ENCODE data around the gene GPR55. TPM values are rescaled to one million over a fixed set of nuclear protein-coding genes. Genes with fewer than 3 reads are reported as not detected.
"Not testable (repeated sequence)": the region's sequence is repeated elsewhere in the genome, so short reads cannot be mapped to it uniquely, and the experiment has no call there.

The GPR55 gene
- total and polyA plus RNA-seq, 10 of the 15 experiments (the other 5 are each of a cell fraction or from before 2014, with no cell fraction given), result 2.1 to 30.1 (median 16.2) TPM

GRCh38 chr2:230936243-230936642 is 11.2 kb upstream of the GPR55 start:
- 38% methylated on average over 6 of the region's 6 CpGs for WGBS (ENCODE audit: insufficient coverage, insufficient replicate concordance, low lambda C conversion rate, missing lambda C conversion rate)
- intact Hi-C loops (cut with micrococcal nuclease; ENCODE audit: unreplicated experiment); in situ Hi-C loops (cut with MboI); SMC1A ChIA-PET (ENCODE audit: uncharacterized antibody, unreplicated experiment); DNase-seq (ENCODE audit: low read depth, low spot score); H2AFZ ChIP-seq (ENCODE audit: control insufficient read depth, low read depth, low read length); H4K20me1 ChIP-seq (ENCODE audit: control insufficient read depth, insufficient read depth); H3K36me3 ChIP-seq (ENCODE audit: control insufficient read depth in 2 of 2, insufficient read depth in 2 of 2, low read length in 1 of 2); H3K9ac ChIP-seq (ENCODE audit: control insufficient read depth, insufficient read depth, low read length); H3K79me2 ChIP-seq (ENCODE audit: control insufficient read depth, insufficient read depth, low read length); FAIRE-seq; H3K27ac ChIP-seq (ENCODE audit: control insufficient read depth, insufficient read depth); RAD21 ChIA-PET (ENCODE audit: unreplicated experiment); ATAC-seq; POLR2A ChIA-PET; H3K27me3 ChIP-seq (replicated peaks in 1 of 2; ENCODE audit: control insufficient read depth in 2 of 2, insufficient read depth in 2 of 2, low read length in 1 of 2); H3K4me2 ChIP-seq (ENCODE audit: control insufficient read depth, insufficient read depth); H3K4me1 ChIP-seq (ENCODE audit: control insufficient read depth, insufficient read depth, low read length); H3K4me3 ChIP-seq; BruUV-seq (replicated peaks): not testable (repeated sequence)
- 0 out of 2 replicates have a peak, but pooled peaks have one; percentile 52 for TF ChIP-seq CBX5 (IDR thresholded peaks at IDR 0.05; ENCODE audit: low read depth)
- peaks cover 20% of the 10 kb centered on the region for H3K9me3 ChIP-seq (replicated peaks; ENCODE audit: control insufficient read depth, insufficient read depth, low read length)
- CTCF ChIA-PET, result interaction anchor here (28.4 kb wide), 1 partner anchor 49 kb away, joined by 372 read pairs; no protein-coding TSS in a partner anchor

GRCh38 chr2:230935130-230935430 is 10.0 kb upstream of the GPR55 start:
- Histone ChIP-seq H3K9me3 (replicated peaks; ENCODE audit: control insufficient read depth, insufficient read depth, low read length) (peaks cover 20% of the 10 kb centered on the region), H3K79me2 (ENCODE audit: control insufficient read depth, insufficient read depth, low read length) (no peaks in the 10 kb centered on the region), H2AFZ (ENCODE audit: control insufficient read depth, low read depth, low read length) (no peak overlapping the region), H3K4me2 (ENCODE audit: control insufficient read depth, insufficient read depth) (no peak overlapping the region), H4K20me1 (ENCODE audit: control insufficient read depth, insufficient read depth) (no peaks in the 10 kb centered on the region), H3K9ac (ENCODE audit: control insufficient read depth, insufficient read depth, low read length) (no peak overlapping the region), H3K4me3 (no peak overlapping the region), H3K4me1 (ENCODE audit: control insufficient read depth, insufficient read depth, low read length) (no peaks in the 10 kb centered on the region), H3K27me3 (replicated peaks in 1 of 2; ENCODE audit: control insufficient read depth in 2 of 2, insufficient read depth in 2 of 2, low read length in 1 of 2) (no peaks in the 10 kb centered on the region), H3K27ac (ENCODE audit: control insufficient read depth, insufficient read depth) (no peak overlapping the region), H3K36me3 (ENCODE audit: control insufficient read depth in 2 of 2, insufficient read depth in 2 of 2, low read length in 1 of 2) (no peaks in the 10 kb centered on the region)
- DNase-seq (ENCODE audit: low read depth, low spot score) (no peak), FAIRE-seq (no peak), ATAC-seq (no peak)
- ChIA-PET CTCF (no interaction called here), POLR2A (no interaction called here), RAD21 (ENCODE audit: unreplicated experiment) (no interaction called here), SMC1A (ENCODE audit: uncharacterized antibody, unreplicated experiment) (no interaction called here)
- intact Hi-C loops (cut with micrococcal nuclease; ENCODE audit: unreplicated experiment) (no loop called here), in situ Hi-C loops (cut with MboI) (no loop called here)
- no TSS peak for BruUV-seq (replicated peaks)
- TF ChIP-seq KAT2A (conservative IDR thresholded peaks at IDR 0.05; ENCODE audit: control insufficient read depth, low read depth, low read length) (no peak), RFX5 (IDR thresholded peaks at IDR 0.05; ENCODE audit: low read depth, low read length) (no peak), TCF7 (IDR thresholded peaks at IDR 0.05; ENCODE audit: borderline replicate concordance) (no peak)
- 79% methylated on average over 9 of the region's 9 CpGs for WGBS (ENCODE audit: insufficient coverage, insufficient replicate concordance, low lambda C conversion rate, missing lambda C conversion rate)
